ENCODE measurements around the gene CDH4.

DNA sequence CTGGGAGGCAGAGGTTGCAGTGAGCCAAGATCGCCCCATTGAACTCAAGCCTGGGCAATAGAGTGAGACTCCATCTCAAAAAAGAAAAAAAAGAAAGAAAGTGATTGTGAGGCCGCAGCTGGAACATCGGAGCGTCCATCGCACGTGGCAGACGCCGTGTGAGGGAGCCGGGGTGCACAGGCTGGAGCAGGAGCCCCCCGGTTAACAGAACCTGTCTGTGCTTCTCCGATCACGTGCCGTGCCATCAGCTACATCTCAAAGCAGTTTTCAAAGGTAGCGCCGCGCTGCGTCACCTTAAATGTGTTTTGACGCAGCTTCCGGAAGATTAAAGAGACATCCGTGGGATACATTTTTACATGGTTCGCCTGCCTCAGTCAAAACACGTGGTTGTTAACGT, 674.7 kb downstream of the CDH4 start:
- no peak for TF ChIP-seq CTCF (IDR thresholded peaks at IDR 0.05)
- TF ChIP-seq POLR2AphosphoS5 (IDR thresholded peaks at IDR 0.05; ENCODE audit: low read depth, low read length), result no peak
